ENCODE results near the gene SDC1. TPM values are rescaled to one million over a fixed set of nuclear protein-coding genes. Genes with fewer than 3 reads are reported as not detected.

Gene SDC1
- total RNA-seq, 4 donors from 2014 or later = 729 to 864 (median 835) TPM

DNA sequence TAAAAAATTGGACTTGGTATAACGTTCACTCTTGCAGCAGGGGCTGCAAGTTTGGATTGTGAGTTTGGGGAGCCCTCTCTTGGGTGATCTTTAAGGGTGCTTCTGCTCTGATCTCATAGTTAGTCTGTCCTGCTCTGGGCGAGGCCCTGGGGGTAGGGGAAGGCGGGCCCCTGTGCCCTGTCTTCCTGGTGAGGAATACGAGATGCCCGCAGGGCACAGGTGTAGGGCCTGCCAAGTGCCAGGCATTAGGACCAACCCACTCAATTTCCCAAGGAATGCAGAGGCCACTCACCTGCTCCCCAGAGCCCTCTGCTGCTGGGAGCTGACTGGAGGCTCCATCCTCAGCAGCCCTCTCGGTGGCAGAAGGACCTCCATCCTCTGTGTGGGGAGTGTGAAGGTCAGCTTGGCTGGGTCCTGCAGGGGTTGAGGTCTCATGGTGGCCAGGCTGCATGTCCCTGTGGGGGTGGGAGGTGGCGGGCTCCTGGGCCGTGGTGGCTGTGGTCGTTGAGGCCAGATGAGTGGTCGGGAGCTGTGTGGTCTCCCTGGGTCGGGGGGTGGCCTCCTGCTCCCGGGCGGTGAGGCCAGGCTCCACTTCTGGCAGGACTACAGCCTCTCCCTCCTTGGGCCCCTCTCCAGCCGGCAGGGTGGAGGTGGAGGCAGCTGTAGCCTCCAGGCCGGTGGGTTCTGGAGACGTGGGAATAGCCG is 21.3 kb downstream of the SDC1 start:
- 62 to 81% methylated on average over 12 to 16 of the region's 17 CpGs for WGBS, 2 donors
- no peak for TF ChIP-seq CTCF (IDR thresholded peaks at IDR 0.05)
- no peak for TF ChIP-seq POLR2A (IDR thresholded peaks at IDR 0.05)
- DNase-seq (ENCODE audit: low spot score in 2 of 2) = no peak
- H3K4me3 ChIP-seq (ENCODE audit: low read depth, poor library complexity, severe bottlenecking) = no peak overlapping the region
- intact Hi-C loops (cut with DNase I; ENCODE audit: low total_unique reads) = no loop called here

DNA sequence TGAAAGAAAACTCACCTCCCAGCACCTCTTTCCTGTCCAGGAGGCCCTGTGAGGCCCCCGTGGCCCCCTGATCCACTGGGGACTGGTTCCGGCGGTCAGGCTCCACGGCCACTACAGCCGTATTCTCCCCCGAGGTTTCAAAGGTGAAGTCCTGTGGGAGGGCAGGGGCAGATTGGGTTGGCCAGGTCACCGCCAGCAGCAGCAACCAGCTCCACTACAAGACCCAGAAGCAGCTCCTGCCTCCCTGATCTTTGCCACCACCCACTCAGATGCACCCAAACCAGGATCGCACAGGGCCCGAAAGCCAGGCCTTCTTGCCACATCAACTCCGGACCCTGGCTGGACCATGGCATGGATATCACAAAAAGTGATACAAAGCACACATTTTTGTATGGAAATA is 21.9 kb downstream of the SDC1 start:
- DNase-seq (ENCODE audit: low spot score in 2 of 2) = no peak
- no peak for TF ChIP-seq CTCF (IDR thresholded peaks at IDR 0.05)
- TF ChIP-seq POLR2A (IDR thresholded peaks at IDR 0.05) = no peak
- no peak overlapping the region for H3K4me3 ChIP-seq (ENCODE audit: low read depth, poor library complexity, severe bottlenecking)
- 94 to 97% methylated on average over 10 of the region's 10 CpGs for WGBS, 2 donors
- intact Hi-C loops (cut with DNase I; ENCODE audit: low total_unique reads) = no loop called here

DNA sequence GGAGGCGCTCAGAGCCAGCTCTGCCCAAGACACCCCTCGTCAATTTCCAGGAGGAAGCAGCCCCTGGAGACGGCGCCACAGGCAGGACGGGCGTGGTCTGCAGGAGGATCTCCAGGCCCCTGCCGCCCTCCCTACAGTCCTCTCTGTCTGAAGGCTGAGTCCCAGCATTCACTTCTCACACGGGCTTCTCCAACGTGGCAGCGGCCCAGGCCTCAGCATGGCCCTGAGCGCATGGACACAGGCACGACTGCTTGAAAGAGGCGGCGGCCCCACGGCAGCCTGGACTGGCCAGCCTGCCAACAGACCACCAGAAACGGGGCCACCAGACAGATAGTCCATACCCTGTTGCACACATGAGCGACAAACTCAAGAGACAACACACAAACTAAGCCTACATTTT is 23.3 kb downstream of the SDC1 start:
- intact Hi-C loops (cut with DNase I; ENCODE audit: low total_unique reads) = no loop called here
- TF ChIP-seq POLR2A (IDR thresholded peaks at IDR 0.05) = no peak
- no peak for TF ChIP-seq CTCF (IDR thresholded peaks at IDR 0.05)
- 68 to 70% methylated on average over 17 of the region's 17 CpGs for WGBS, 2 donors

DNA sequence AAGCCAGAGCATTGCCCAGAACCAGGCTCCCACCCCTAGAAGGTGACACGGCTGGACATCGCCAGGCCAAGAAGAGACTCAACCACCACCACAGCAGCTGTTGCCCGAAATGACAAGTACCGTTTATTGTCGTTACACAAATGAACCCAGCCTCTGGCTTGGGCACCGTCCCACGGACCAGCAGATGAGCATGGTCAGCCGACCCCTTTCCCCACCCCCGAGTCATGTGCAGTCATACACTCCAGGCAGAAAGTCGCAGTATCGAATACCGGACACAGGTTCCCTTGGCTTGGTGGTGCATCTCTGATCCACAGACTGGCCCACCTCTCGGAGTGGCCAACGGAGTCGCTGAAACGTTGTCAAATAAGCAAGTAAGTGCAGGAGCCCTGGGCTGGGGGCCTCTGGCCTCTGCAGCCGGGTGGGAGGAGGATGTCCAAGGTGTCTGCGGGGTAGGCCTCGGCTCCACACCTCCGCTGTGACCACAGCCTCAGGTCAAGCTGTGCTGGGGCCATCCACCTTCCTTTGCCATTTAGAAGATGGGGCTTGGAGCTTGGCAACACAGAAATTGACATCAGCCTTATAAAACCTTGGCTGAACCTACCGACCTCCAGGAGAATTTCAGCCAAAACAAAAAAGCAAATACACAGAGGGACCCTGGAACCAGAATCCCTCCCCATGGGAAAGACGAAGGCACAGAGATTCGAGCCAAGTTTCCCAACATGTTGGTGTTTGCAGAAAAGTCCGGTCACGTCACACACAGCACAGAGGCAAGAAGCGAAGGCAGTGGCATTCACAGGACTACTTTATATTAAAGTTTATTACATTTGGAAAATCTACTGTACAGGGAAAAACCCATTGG is 24.0 kb downstream of the SDC1 start:
- WGBS, 2 donors = 88 to 89% methylated on average over 26 of the region's 26 CpGs
- H3K4me3 ChIP-seq (ENCODE audit: low read depth, poor library complexity, severe bottlenecking) = no peak overlapping the region
- TF ChIP-seq CTCF (IDR thresholded peaks at IDR 0.05) (no peak), POLR2A (IDR thresholded peaks at IDR 0.05) (no peak)
- intact Hi-C loops (cut with DNase I; ENCODE audit: low total_unique reads) = no loop called here
- no peak for DNase-seq (ENCODE audit: low spot score in 2 of 2)

More for the DNA sequence above, 23.3 kb downstream of the SDC1 start:
- H3K4me3 ChIP-seq (ENCODE audit: low read depth, poor library complexity, severe bottlenecking) = no peak overlapping the region
- DNase-seq (ENCODE audit: low spot score in 2 of 2) = no peak

- no peak overlapping the region for H3K4me3 ChIP-seq (ENCODE audit: low read depth, poor library complexity, severe bottlenecking)
- TF ChIP-seq CTCF (IDR thresholded peaks at IDR 0.05) (no peak), POLR2A (IDR thresholded peaks at IDR 0.05) (no peak)
- intact Hi-C loops (cut with DNase I; ENCODE audit: low total_unique reads) = no loop called here
- 74 to 82% methylated on average over 6 of the region's 6 CpGs for WGBS, 2 donors
- DNase-seq (ENCODE audit: low spot score in 2 of 2) = no peak
These were observed 25.2 kb downstream of the SDC1 start for GRCh38 chr2:20199633-20200270.
